ENCODE measurements around the gene GRIN3B.

GRCh38 chr19:1026783-1027649 is 26.8 kb downstream of the GRIN3B start:
- TF ChIP-seq CTCF (IDR thresholded peaks at IDR 0.05): no peak
- TF ChIP-seq POLR2A (IDR thresholded peaks at IDR 0.05): no peak

Measured in lower leg skin (tissue), 3 donors.